ENCODE results near the gene KLK14. TPM values are rescaled to one million over a fixed set of nuclear protein-coding genes. Genes with fewer than 3 reads are reported as not detected.
A peak's percentile ranks its signal among the peaks of the same experiment; 100 is the strongest.

KLK14 gene
- total RNA-seq, 6 experiments from 2014 or later, result 0.17 to 0.18 TPM; not detected in 4

DNA sequence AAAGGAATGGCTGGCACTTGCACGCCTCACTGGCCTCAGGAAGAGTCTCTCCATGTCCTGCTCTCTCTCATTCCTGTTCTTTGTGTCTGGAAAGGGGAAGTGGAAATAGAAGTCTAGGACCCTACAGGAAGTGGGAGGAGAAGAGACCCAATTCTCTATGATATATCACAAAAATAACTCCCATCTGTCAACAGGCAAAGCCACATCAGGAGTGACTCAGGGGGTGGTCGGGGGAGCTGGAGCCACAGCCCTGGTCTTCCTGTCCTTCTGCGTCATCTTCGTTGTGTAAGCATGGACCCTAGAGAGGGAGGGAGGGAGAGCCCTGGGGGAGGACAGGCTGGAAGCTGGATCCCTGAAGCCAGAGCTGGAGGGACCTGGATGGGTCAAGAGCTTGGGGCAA, 45.1 kb upstream of the KLK14 start:
- ATAC-seq (peak; percentile 7 to 46 (median 38)), DNase-seq (peak in 1 of 3 donors; percentile 45)
- Histone ChIP-seq H3K4me3 (no peak overlapping the region), H3K27ac (peak overlapping the region; percentile 36 to 81 (median 50)), H3K9me3 (no peaks in the 10 kb centered on the region), H3K27me3 (no peaks in the 10 kb centered on the region), H3K36me3 (no peaks in the 10 kb centered on the region), H3K4me1 (no peaks in the 10 kb centered on the region)
- intact Hi-C loops (cut with DNase I), result no loop called here
- TF ChIP-seq, protein P1, sequence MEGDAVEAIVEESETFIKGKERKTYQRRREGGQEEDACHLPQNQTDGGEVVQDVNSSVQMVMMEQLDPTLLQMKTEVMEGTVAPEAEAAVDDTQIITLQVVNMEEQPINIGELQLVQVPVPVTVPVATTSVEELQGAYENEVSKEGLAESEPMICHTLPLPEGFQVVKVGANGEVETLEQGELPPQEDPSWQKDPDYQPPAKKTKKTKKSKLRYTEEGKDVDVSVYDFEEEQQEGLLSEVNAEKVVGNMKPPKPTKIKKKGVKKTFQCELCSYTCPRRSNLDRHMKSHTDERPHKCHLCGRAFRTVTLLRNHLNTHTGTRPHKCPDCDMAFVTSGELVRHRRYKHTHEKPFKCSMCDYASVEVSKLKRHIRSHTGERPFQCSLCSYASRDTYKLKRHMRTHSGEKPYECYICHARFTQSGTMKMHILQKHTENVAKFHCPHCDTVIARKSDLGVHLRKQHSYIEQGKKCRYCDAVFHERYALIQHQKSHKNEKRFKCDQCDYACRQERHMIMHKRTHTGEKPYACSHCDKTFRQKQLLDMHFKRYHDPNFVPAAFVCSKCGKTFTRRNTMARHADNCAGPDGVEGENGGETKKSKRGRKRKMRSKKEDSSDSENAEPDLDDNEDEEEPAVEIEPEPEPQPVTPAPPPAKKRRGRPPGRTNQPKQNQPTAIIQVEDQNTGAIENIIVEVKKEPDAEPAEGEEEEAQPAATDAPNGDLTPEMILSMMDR (IDR thresholded peaks at IDR 0.05), result no peak
- peak; percentile 63 for TF ChIP-seq POLR2A (IDR thresholded peaks at IDR 0.05)
- WGBS (ENCODE audit: insufficient coverage, low coverage, low lambda C conversion rate, missing lambda C conversion rate), result 12% methylated on average over 4 of the region's 4 CpGs

DNA sequence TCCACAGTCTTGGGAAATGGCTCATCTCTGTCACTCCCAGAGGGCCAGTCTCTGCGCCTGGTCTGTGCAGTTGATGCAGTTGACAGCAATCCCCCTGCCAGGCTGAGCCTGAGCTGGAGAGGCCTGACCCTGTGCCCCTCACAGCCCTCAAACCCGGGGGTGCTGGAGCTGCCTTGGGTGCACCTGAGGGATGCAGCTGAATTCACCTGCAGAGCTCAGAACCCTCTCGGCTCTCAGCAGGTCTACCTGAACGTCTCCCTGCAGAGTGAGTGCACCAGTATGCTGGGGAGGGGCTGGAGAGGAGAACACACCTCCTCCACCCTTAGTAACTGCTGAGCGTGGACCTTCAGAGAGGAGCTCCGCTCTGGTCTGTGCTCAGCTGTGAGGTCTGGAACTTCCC, 44.3 kb upstream of the KLK14 start:
- no peaks in the 10 kb centered on the region for H3K36me3 ChIP-seq
- peak in 1 of 3 donors; percentile 44 for DNase-seq
- WGBS (ENCODE audit: insufficient coverage, low coverage, low lambda C conversion rate, missing lambda C conversion rate), result 42% methylated on average over 2 of the region's 6 CpGs
- no peak for ATAC-seq
- no peaks in the 10 kb centered on the region for H3K4me1 ChIP-seq
- intact Hi-C loops (cut with DNase I), result no loop called here
- TF ChIP-seq POLR2A (IDR thresholded peaks at IDR 0.05), result no peak
- TF ChIP-seq, protein P1 (IDR thresholded peaks at IDR 0.05), result no peak
- H3K4me3 ChIP-seq, result peak overlapping the region in 2 of 3 donors; percentile 18 to 33
- H3K27ac ChIP-seq, result peak overlapping the region in 2 of 3 donors; percentile 36 to 81
- no peaks in the 10 kb centered on the region for H3K27me3 ChIP-seq
- no peaks in the 10 kb centered on the region for H3K9me3 ChIP-seq

DNA sequence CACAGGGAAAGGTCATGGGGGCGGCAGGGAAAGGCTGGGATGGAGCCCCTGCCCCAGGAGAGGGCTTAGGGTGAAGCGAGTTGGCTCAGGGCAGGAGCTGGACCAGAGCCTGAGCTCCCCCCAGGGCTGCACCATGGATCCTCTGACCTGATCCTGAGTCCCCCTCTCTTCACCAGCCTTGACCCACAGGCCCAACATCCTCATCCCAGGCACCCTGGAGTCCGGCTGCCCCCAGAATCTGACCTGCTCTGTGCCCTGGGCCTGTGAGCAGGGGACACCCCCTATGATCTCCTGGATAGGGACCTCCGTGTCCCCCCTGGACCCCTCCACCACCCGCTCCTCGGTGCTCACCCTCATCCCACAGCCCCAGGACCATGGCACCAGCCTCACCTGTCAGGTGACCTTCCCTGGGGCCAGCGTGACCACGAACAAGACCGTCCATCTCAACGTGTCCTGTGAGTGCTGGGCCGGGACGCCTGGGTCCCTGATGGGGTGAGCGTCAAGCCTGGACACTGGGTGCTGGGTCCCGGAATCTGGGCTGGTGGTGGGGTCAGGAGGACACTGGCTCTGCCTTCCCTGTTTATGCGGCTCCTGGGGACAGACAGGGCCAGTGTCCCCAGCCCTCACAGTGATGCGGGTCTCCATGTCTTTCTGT, 42.9 kb upstream of the KLK14 start:
- Histone ChIP-seq H3K4me3 (peak overlapping the region; percentile 16 to 33 (median 16)), H3K27me3 (no peaks in the 10 kb centered on the region), H3K36me3 (no peaks in the 10 kb centered on the region), H3K4me1 (no peaks in the 10 kb centered on the region), H3K9me3 (no peaks in the 10 kb centered on the region), H3K27ac (peak overlapping the region; percentile 40 to 81 (median 60))
- WGBS (ENCODE audit: insufficient coverage, low coverage, low lambda C conversion rate, missing lambda C conversion rate), result 70% methylated on average over 2 of the region's 16 CpGs
- ATAC-seq, result no peak
- DNase-seq, result peak in 1 of 3 donors; percentile 45
- TF ChIP-seq, protein P1 (IDR thresholded peaks at IDR 0.05), result no peak
- TF ChIP-seq POLR2A (IDR thresholded peaks at IDR 0.05), result no peak
- intact Hi-C loops (cut with DNase I), result no loop called here

DNA sequence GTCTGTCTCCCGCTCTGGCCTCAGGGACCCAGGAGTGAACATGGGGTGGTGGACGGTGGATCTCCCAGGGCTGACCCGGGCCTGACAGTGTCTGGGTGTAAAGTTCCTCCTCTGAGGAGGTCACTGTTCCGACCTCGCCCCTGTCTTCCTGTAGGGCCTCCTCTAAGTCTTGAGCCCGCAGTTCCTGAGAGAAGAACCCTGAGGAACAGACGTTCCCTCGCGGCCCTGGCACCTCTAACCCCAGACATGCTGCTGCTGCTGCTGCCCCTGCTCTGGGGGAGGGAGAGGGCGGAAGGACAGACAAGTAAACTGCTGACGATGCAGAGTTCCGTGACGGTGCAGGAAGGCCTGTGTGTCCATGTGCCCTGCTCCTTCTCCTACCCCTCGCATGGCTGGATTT, 42.0 kb upstream of the KLK14 start, which contains the start of gene SIGLEC9:
Gene SIGLEC9, plus strand, starts transcription at position 178 of the 400 bp plus-strand sequence. Its CDS starts 69 bp downstream, at position 247.
- no peaks in the 10 kb centered on the region for H3K36me3 ChIP-seq
- intact Hi-C loops (cut with DNase I), result no loop called here
- H3K27ac ChIP-seq, result peak within 1 kb of the TSS; percentile 40 to 81 (median 60)
- no peaks in the 10 kb centered on the region for H3K9me3 ChIP-seq
- TF ChIP-seq, protein P1 (IDR thresholded peaks at IDR 0.05), result no peak
- TF ChIP-seq POLR2A (IDR thresholded peaks at IDR 0.05), result peak; percentile 47
- WGBS (ENCODE audit: insufficient coverage, low coverage, low lambda C conversion rate, missing lambda C conversion rate), result 31% methylated on average over 10 of the region's 14 CpGs
- ATAC-seq, result peak; percentile 48 to 57 (median 53)
- H3K4me3 ChIP-seq, result peak within 1 kb of the TSS; percentile 16 to 33 (median 16)
- H3K4me1 ChIP-seq, result no peaks in the 10 kb centered on the region
- H3K27me3 ChIP-seq, result no peaks in the 10 kb centered on the region
- peak; percentile 57 to 78 (median 69) for DNase-seq
